HepG2 (cell line): ENCODE results near the gene CDK11A. TPM values are rescaled to one million over a fixed set of nuclear protein-coding genes. Genes with fewer than 3 reads are reported as not detected.
A peak's percentile ranks its signal among the peaks of the same experiment; 100 is the strongest.
"Not testable (repeated sequence)": the region's sequence is repeated elsewhere in the genome, so short reads cannot be mapped to it uniquely, and the experiment has no call there.

Experiments
- ATAC-seq: fragments of 200-7000 bp; cut with Tn5 transposase; 3 replicates; pipeline ENCODE4 v1.9.1; 2020; ENCODE audit warnings: mild to moderate bottlenecking, moderate library complexity
- BruUV-seq: library from RNA; stranded (reverse); fragments of 400-500 nt; replicated peaks from 2 replicates; lab custom pipeline; 2021; lab: Mats Ljungman, UMichigan
- CTCF ChIA-PET: fragments of 300-600 bp; formaldehyde crosslinking; extraction: SDS; loops from one replicate; lab custom pipeline; 2021; ENCODE audit warnings: low total read pairs, inconsistent platforms, low intra/inter-chr PET ratio; lab: Yijun Ruan, JAX
- POLR2A ChIA-PET: fragments of 350-600 bp; sonication (Branson Sonifier 250); formaldehyde crosslinking; loops from one replicate; lab custom pipeline; 2020; ENCODE audit warnings: antibody characterized with exemption, inconsistent platforms; lab: Yijun Ruan, JAX
- DNase-seq: peaks from one replicate; pipeline ENCODE4 v3.0.0-alpha.2; 2015; ENCODE audit warnings: low spot score
- FAIRE-seq: peaks from 3 replicates; lab custom pipeline; 2011; peaks lifted over from hg19 to GRCh38; lab: Jason Lieb, UNC
- H2AFZ ChIP-seq: one replicate; pipeline ENCODE4 v1.6.1; 2011; ENCODE audit warnings: low read length, inconsistent platforms
- H3K27ac ChIP-seq: fragments of 300-600 bp; 3 replicates; pipeline ENCODE4 v1.8.0; 2011; ENCODE audit warnings: mixed run types, mild to moderate bottlenecking, mixed read lengths, low read length, inconsistent platforms; ENCODE audit not compliant: insufficient read depth; ENCODE audit errors: extremely low read length
- H3K27me3 ChIP-seq, 2 experiments: fragments of 200-600 bp in 1 of 2; 2 replicates in 1 of 2; 3 replicates in 1 of 2; pipeline versions ENCODE4 v1.6.0 to v1.8.0; 2011; ENCODE audit warnings: low read length in 2 of 2, mild to moderate bottlenecking in 2 of 2, moderate library complexity in 2 of 2, inconsistent platforms in 1 of 2; ENCODE audit not compliant: insufficient read depth in 2 of 2, control insufficient read depth in 1 of 2
- H3K36me3 ChIP-seq, 2 experiments: fragments of 200-600 bp in 1 of 2; replicated peaks in 1 of 2; 2 replicates in 1 of 2; 3 replicates in 1 of 2; pipeline versions ENCODE4 v1.5.1 to v1.8.0; 2011; ENCODE audit warnings: low read length in 2 of 2, inconsistent platforms in 1 of 2; ENCODE audit not compliant: insufficient read depth in 2 of 2, control insufficient read depth in 1 of 2
- H3K4me1 ChIP-seq: 2 replicates; pipeline ENCODE4 v1.5.1; 2012; ENCODE audit warnings: low read length, inconsistent platforms; ENCODE audit not compliant: insufficient read depth
- H3K4me2 ChIP-seq: 2 replicates; pipeline ENCODE4 v1.6.0; 2011; ENCODE audit warnings: low read depth, low read length, inconsistent platforms
- H3K4me3 ChIP-seq, 3 experiments: fragments of 200-600 bp in 1 of 3; sonication (generic), shearing (Covaris generic) in 1 of 3; replicated peaks in 1 of 3; 2 replicates each; pipeline ENCODE4 v1.5.1; 2011 to 2016; ENCODE audit warnings: low read length in 3 of 3, inconsistent platforms in 2 of 3, low read depth in 2 of 3, mild to moderate bottlenecking in 2 of 3, control low read depth in 1 of 3, mixed read lengths in 1 of 3; ENCODE audit not compliant: insufficient read depth in 1 of 3
- H3K79me2 ChIP-seq: one replicate; pipeline ENCODE4 v1.6.1; 2011; ENCODE audit warnings: low read length, inconsistent platforms; ENCODE audit not compliant: insufficient read depth
- H3K9ac ChIP-seq: 2 replicates; pipeline ENCODE4 v1.6.0; 2011; ENCODE audit warnings: mild to moderate bottlenecking, low read depth, low read length, inconsistent platforms; ENCODE audit not compliant: insufficient read depth
- H3K9me3 ChIP-seq: 2 replicates; pipeline ENCODE4 v1.5.1; 2012; ENCODE audit warnings: mild to moderate bottlenecking, low read length
- H4K20me1 ChIP-seq: 2 replicates; pipeline ENCODE4 v1.6.0; 2011; ENCODE audit warnings: inconsistent platforms, mild to moderate bottlenecking, low read length, moderate library complexity; ENCODE audit not compliant: insufficient read depth
- FOXJ3 ChIP-seq: sonication (generic); formaldehyde crosslinking; IDR thresholded peaks from 2 replicates; pipeline ENCODE4 v1.4.0; 2020; ENCODE audit warnings: missing genetic modification reagents, mild to moderate bottlenecking, borderline replicate concordance
- ZBTB42 ChIP-seq: sonication (generic); formaldehyde crosslinking; IDR thresholded peaks from 2 replicates; pipeline ENCODE4 v1.5.0; 2020; ENCODE audit warnings: mild to moderate bottlenecking, missing genetic modification reagents
- WGBS: methylation state at CpG from one replicate; pipeline ENCODE4 v1.1.6; 2017; ENCODE audit warnings: low lambda C conversion rate; 5-methylcytosine and 5-hydroxymethylcytosine counted together
- in situ Hi-C: cut with HindIII; loops from 2 replicates; pipeline ENCODE4 v1.10.0; 2017; ENCODE audit warnings: low pct_unique_long_range_greater_than_20kb; ENCODE audit not compliant: extremely low pct_ligation_motif_present
- intact Hi-C: fragments of 100-400 bp; cut with micrococcal nuclease; formaldehyde crosslinking; loops from one replicate; pipeline ENCODE4 v1.10.0; 2022; ENCODE audit not compliant: unreplicated experiment
- polyA plus RNA-seq, 8 experiments: library from polyadenylated mRNA; depleted of rRNA in 3 of 8; stranded (reverse) in 7 of 8; unstranded in 1 of 8; fragments of >200 nt; fragmentation: Illumina TruSeq in 4 of 8; extraction: Trizol in 4 of 8; gene quantifications; 2 replicates each; pipeline versions ENCODE4 v1.2.1 to v1.2.3, GENCODE V29; 2011 to 2016; ENCODE audit warnings: low read depth in 4 of 8, missing spikeins in 1 of 8, mixed read lengths in 1 of 8; ENCODE audit not compliant: insufficient read depth in 1 of 8
- total RNA-seq, 5 experiments: library from RNA; depleted of rRNA; stranded (reverse); fragments of >200 nt; fragmentation: Illumina TruSeq; extraction: Trizol; gene quantifications; 2 replicates each; pipeline ENCODE4 v1.2.3, GENCODE V29; 2016; ENCODE audit warnings: low read depth in 1 of 5
- TF ChIP-seq, protein P1 (sequence below): sonication (generic); formaldehyde crosslinking; IDR thresholded peaks from 2 replicates; pipeline ENCODE4 v1.5.1; 2020; ENCODE audit warnings: mild to moderate bottlenecking, missing genetic modification reagents

Gene CDK11A
- total and polyA plus RNA-seq, 2 of the 13 experiments (the other 11 are each of a cell fraction or from before 2014, with no cell fraction given): 11.2 to 17.9 TPM

DNA sequence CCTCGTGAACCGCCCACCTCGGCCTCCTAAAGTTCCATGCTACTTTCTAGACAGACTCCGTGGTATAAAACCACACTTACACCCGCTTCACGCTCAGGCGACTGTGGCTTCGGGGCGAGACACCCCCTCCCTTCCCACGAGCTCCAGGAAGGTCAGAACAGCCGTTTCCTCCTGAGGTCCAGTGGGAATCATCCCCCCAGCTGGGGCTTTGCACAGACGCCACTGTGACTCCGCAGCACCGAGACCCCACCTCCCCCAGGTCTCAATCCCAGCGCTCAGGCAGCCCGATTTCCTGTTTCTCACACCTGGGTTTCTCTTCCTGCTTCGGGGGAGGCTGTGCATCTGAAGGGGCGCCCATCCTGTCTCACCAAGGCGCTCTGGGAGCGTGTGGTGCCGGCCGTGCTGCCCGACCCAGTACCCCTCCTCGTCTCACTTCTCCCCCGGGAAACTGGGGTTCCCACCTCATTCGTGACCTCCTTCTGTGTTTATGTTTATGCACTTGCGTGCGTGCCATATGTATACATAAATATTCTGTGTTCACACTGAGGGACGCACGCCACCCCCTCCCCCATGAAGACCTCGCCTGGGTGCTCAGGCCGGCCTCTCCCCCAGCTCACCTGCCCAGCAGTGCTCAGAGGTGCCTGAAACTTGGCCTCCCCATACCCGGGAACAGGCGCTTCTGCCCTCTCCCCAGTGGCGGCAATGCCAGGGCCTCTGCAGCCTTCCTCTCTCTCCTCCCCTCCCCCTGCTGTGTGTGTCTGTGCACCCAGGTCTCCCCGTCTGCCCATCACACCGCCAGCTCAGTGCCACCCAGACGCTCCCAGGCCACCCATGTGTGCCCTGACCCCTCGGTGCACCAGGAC is 46.2 kb downstream of the CDK11A start (continued):
- TF ChIP-seq, protein P1, sequence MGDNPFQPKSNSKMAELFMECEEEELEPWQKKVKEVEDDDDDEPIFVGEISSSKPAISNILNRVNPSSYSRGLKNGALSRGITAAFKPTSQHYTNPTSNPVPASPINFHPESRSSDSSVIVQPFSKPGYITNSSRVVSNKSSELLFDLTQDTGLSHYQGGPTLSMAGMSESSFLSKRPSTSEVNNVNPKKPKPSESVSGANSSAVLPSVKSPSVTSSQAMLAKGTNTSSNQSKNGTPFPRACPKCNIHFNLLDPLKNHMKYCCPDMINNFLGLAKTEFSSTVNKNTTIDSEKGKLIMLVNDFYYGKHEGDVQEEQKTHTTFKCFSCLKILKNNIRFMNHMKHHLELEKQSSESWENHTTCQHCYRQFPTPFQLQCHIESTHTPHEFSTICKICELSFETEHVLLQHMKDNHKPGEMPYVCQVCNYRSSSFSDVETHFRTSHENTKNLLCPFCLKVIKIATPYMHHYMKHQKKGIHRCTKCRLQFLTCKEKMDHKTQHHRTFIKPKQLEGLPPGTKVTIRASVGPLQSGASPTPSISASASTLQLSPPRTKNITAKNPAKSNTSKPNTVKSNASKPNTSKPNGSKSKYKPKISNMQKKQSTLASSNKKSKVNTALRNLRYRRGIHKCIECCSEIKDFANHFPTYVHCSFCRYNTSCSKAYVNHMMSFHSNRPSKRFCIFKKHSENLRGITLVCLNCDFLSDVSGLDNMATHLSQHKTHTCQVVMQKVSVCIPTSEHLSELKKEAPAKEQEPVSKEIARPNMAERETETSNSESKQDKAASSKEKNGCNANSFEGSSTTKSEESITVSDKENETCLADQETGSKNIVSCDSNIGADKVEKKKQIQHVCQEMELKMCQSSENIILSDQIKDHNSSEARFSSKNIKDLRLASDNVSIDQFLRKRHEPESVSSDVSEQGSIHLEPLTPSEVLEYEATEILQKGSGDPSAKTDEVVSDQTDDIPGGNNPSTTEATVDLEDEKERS (CRISPR knock-in tag): no peak
- TF ChIP-seq ZBTB42 (CRISPR knock-in tag): 0 out of 2 replicates have a peak, but pooled peaks have one; percentile 2
- no peak for TF ChIP-seq FOXJ3
- TF ChIP-seq, all 625 proteins: peak for 10

DNA sequence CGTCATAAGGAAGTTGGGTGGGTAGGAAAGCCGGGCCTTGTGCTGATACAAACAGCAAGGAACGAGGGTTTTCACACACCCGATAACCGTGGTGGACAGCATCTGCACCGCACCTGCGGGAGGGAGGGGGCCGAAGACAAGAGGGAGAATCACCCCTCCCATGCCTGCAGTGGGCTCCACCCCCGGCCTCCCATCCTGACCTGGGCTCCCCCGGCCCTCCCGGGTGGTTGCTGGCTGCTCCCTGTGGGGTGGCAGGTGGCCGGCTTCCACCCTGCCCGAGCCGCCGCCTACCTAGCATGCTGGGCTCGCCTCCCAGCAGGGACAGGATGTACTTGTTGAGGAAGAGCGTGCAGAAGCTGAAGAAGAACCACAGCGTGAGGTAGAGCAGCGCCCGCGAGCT is 48.1 kb downstream of the CDK11A start:
- Histone ChIP-seq H3K36me3 (peaks cover 0 to 15% of the 10 kb centered on the region in 2 experiments; a peak in 1 of 5 replicates), H3K4me1 (peaks cover 34% of the 10 kb centered on the region)
- H3K79me2 ChIP-seq, intact Hi-C loops, H3K4me3 ChIP-seq, H3K9me3 ChIP-seq, in situ Hi-C loops, H3K27ac ChIP-seq, H4K20me1 ChIP-seq, POLR2A ChIA-PET, CTCF ChIA-PET, DNase-seq, H3K9ac ChIP-seq, H3K4me2 ChIP-seq, ATAC-seq, FAIRE-seq, H3K27me3 ChIP-seq, H2AFZ ChIP-seq, BruUV-seq: not testable (repeated sequence)
- WGBS: 93% methylated on average over 3 of the region's 21 CpGs

DNA sequence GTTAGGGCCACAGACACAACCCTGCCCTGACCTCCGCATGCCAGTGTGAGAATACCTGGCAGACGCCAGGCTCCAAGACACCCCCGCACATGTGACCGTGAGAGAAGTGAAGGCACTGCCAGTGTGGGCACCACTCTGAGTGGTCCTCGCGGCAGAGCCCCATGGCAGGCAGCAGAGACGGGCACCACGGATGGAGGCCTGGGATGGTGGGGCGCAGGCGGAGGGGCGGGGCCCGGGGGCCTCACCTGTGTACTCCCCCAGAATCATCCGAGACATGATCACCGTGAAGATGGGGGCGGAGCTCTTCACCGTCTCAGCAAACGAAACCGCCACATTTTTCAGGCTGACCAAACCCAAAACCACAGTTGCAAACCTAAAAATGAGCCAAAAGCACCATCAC is 48.9 kb downstream of the CDK11A start:
- H3K9ac ChIP-seq, H3K27ac ChIP-seq, DNase-seq, H3K4me3 ChIP-seq, CTCF ChIA-PET, BruUV-seq, FAIRE-seq, ATAC-seq, H3K9me3 ChIP-seq, H4K20me1 ChIP-seq, H2AFZ ChIP-seq, intact Hi-C loops, H3K27me3 ChIP-seq, in situ Hi-C loops, POLR2A ChIA-PET, H3K79me2 ChIP-seq, H3K4me2 ChIP-seq: not testable (repeated sequence)
- Histone ChIP-seq H3K36me3 (peaks cover 0 to 17% of the 10 kb centered on the region in 2 experiments; a peak in 1 of 5 replicates), H3K4me1 (peaks cover 25% of the 10 kb centered on the region)
- 100% methylated on average over 6 of the region's 18 CpGs for WGBS

DNA sequence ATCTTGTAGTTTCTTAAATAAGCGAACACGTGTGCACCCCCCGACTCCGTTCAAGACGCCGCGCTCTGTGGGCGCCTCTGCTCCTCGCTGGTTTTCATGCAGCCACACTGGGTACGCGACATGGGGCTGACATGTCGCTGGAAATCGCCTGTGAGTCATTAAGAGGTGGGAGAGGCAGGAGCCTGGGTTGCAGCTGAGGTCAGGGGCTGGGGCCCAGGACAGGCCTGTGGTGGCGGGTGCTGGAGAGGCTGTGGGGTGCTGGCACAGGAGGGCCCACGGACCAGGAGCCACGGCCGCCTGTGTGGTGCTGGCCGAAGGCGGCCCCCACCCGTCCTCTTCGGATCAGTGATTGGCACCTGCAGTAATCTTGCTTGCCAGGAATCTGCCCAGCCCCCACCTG is 49.4 kb downstream of the CDK11A start:
- POLR2A ChIA-PET, H4K20me1 ChIP-seq, H3K79me2 ChIP-seq, H3K27me3 ChIP-seq, BruUV-seq, ATAC-seq, FAIRE-seq, H3K4me2 ChIP-seq, H3K27ac ChIP-seq, H3K9ac ChIP-seq, DNase-seq, CTCF ChIA-PET, intact Hi-C loops, H2AFZ ChIP-seq, H3K4me3 ChIP-seq, H3K9me3 ChIP-seq, in situ Hi-C loops: not testable (repeated sequence)
- Histone ChIP-seq H3K36me3 (peaks cover 0 to 20% of the 10 kb centered on the region in 2 experiments; a peak in 1 of 5 replicates), H3K4me1 (peaks cover 21% of the 10 kb centered on the region)
- WGBS: over 99% methylated on average over 13 of the region's 21 CpGs
